PC-9 (cell line): Measurements from ENCODE around the gene CSTF1.

Source experiments
- EZH2 ChIP-seq: fragments of 200-600 bp; sonication (generic); IDR thresholded peaks from 2 replicates; pipeline ENCODE4 v1.8.0; 2017; ENCODE audit warnings: antibody characterized with exemption, low read depth
- TF ChIP-seq, protein P1 (sequence below): fragments of 200-600 bp; sonication (generic); conservative IDR thresholded peaks from 2 replicates; pipeline ENCODE4 v1.6.1; 2017; ENCODE audit warnings: mixed run types, antibody characterized with exemption, mild to moderate bottlenecking, moderate library complexity

DNA sequence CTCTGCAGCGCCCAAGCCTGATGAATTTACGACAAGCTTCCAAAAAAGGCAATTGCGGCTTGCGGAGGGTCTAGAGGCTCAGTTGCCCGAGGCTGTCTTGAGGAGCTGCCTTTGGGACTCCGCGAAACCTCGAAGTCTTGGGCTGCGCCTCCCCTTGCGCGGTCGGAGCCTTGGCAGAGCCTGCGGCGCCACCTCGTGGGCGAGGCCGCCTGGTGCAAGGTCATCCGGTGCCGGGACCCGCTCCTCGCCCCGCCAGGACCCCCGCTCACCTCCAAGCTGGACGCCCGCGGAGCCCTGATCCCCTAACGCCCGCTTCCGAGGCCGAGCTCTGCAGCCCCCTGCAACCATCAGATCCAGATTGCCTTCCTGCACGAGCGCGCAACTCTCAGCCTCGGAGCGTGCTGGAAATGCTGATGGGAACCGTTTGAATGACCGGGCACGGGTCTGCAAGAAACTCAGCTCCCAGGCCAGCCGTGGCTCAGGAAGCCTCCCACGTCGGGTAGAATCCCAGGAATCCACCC is 48.5 kb upstream of the CSTF1 start:
- TF ChIP-seq, protein P1, sequence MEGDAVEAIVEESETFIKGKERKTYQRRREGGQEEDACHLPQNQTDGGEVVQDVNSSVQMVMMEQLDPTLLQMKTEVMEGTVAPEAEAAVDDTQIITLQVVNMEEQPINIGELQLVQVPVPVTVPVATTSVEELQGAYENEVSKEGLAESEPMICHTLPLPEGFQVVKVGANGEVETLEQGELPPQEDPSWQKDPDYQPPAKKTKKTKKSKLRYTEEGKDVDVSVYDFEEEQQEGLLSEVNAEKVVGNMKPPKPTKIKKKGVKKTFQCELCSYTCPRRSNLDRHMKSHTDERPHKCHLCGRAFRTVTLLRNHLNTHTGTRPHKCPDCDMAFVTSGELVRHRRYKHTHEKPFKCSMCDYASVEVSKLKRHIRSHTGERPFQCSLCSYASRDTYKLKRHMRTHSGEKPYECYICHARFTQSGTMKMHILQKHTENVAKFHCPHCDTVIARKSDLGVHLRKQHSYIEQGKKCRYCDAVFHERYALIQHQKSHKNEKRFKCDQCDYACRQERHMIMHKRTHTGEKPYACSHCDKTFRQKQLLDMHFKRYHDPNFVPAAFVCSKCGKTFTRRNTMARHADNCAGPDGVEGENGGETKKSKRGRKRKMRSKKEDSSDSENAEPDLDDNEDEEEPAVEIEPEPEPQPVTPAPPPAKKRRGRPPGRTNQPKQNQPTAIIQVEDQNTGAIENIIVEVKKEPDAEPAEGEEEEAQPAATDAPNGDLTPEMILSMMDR: peak; percentile 48
- no peak for TF ChIP-seq EZH2
